Chondrocyte (in vitro differentiated cells): ENCODE measurements around the gene APLP2. TPM values are rescaled to one million over a fixed set of nuclear protein-coding genes. Genes with fewer than 3 reads are reported as not detected.
A peak's percentile ranks its signal among the peaks of the same experiment; 100 is the strongest.

ENCODE experiments used
- DNase-seq: peaks from one replicate; pipeline ENCODE4 v3.0.0; 2021; ENCODE audit warnings: mixed read lengths, low spot score
- H3K27ac Mint-ChIP-seq: one replicate; pipeline ENCODE4 v1.8.0; 2021; ENCODE audit warnings: mild to moderate bottlenecking, moderate library complexity, mixed read lengths; ENCODE audit not compliant: unreplicated experiment
- H3K27me3 Mint-ChIP-seq: 2 replicates; pipeline ENCODE4 v1.8.0; 2021; ENCODE audit warnings: low read depth, mixed read lengths
- H3K36me3 Mint-ChIP-seq: 2 replicates; pipeline ENCODE4 v1.8.0; 2021; ENCODE audit warnings: low read depth, mixed read lengths
- H3K4me1 Mint-ChIP-seq: 2 replicates; pipeline ENCODE4 v1.8.0; 2021; ENCODE audit warnings: low read depth, mild to moderate bottlenecking, mixed read lengths
- H3K4me3 Mint-ChIP-seq: one replicate; pipeline ENCODE4 v1.8.0; 2021; ENCODE audit warnings: mild to moderate bottlenecking, moderate library complexity, mixed read lengths; ENCODE audit not compliant: unreplicated experiment
- H3K9me3 Mint-ChIP-seq: 2 replicates; pipeline ENCODE4 v1.8.0; 2021; ENCODE audit warnings: low read depth, mixed read lengths
- total RNA-seq: library from RNA; stranded (reverse); gene quantifications from 3 replicates; pipeline ENCODE4 v1.2.1, GENCODE V29; 2021
- TF ChIP-seq, protein P1 (sequence below): fragments of 200-600 bp; sonication (generic); IDR thresholded peaks from 2 replicates; pipeline ENCODE4 v1.5.0; 2021; ENCODE audit warnings: antibody characterized with exemption, mild to moderate bottlenecking, moderate library complexity

The APLP2 gene
- total RNA-seq, 1 donor from 2014 or later = 358 TPM

DNA sequence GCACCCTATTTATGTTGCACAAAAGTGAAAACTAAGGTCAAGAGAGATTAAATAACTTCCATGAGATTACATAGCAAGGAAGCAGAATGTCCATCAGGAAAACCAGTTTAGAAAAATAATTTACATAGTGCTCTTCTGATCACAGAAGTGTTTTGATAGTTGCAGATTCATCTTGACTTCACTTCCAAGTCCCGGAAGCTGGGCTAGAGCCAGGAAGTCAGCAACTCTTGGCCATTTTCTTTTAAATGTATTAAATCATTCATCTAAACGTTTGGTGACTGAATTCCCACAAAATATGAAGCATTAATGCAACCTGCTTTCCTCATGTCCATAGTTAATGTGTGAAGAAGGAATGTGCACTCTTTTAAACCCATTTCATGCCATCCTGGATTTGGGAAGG lies 29.7 kb downstream of the APLP2 start:
- no peak for DNase-seq
- Mint-ChIP-seq H3K4me1 (peaks cover 45% of the 10 kb centered on the region), H3K36me3 (no peaks in the 10 kb centered on the region), H3K27me3 (no peaks in the 10 kb centered on the region), H3K27ac (peak overlapping the region; percentile 49), H3K4me3 (no peak overlapping the region), H3K9me3 (no peaks in the 10 kb centered on the region)
- TF ChIP-seq, protein P1, sequence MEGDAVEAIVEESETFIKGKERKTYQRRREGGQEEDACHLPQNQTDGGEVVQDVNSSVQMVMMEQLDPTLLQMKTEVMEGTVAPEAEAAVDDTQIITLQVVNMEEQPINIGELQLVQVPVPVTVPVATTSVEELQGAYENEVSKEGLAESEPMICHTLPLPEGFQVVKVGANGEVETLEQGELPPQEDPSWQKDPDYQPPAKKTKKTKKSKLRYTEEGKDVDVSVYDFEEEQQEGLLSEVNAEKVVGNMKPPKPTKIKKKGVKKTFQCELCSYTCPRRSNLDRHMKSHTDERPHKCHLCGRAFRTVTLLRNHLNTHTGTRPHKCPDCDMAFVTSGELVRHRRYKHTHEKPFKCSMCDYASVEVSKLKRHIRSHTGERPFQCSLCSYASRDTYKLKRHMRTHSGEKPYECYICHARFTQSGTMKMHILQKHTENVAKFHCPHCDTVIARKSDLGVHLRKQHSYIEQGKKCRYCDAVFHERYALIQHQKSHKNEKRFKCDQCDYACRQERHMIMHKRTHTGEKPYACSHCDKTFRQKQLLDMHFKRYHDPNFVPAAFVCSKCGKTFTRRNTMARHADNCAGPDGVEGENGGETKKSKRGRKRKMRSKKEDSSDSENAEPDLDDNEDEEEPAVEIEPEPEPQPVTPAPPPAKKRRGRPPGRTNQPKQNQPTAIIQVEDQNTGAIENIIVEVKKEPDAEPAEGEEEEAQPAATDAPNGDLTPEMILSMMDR = no peak

DNA sequence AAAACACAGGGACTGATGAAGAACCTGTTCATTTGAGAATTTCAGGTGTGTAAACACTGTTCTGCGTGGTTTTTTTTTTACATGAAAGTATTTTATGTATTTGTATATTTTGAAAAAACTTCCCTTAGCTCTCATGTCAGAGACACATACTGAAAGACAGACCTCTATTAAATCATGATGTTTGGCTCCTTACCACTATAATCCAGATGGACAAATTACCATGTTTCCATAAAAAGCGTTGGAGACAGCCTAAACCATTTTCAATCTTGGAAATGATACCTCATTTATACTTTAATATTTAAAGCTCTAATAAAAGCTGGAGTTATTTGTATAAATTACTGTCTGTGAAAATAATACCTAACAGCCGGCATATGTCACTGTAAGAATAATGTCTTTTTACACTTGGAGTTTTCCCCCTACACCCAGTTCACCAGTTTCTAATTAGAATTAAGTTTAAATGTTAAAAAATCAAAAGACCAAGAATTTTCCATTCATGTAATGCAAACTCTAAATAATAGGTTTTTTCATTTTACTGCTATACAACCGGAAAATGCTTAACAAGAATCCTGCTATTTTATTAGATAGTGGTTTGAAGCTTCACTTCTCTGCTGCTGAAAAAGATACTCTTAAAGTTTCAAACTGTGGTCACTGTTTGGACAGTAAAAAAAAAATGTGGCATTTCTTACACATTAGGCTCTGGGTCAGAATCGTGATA lies 30.8 kb downstream of the APLP2 start:
- no peak overlapping the region for H3K27ac Mint-ChIP-seq
- H3K9me3 Mint-ChIP-seq = no peaks in the 10 kb centered on the region
- DNase-seq = no peak
- TF ChIP-seq, protein P1 = no peak
- H3K36me3 Mint-ChIP-seq = no peaks in the 10 kb centered on the region
- H3K4me3 Mint-ChIP-seq = no peak overlapping the region
- H3K4me1 Mint-ChIP-seq = peaks cover 45% of the 10 kb centered on the region
- no peaks in the 10 kb centered on the region for H3K27me3 Mint-ChIP-seq

DNA sequence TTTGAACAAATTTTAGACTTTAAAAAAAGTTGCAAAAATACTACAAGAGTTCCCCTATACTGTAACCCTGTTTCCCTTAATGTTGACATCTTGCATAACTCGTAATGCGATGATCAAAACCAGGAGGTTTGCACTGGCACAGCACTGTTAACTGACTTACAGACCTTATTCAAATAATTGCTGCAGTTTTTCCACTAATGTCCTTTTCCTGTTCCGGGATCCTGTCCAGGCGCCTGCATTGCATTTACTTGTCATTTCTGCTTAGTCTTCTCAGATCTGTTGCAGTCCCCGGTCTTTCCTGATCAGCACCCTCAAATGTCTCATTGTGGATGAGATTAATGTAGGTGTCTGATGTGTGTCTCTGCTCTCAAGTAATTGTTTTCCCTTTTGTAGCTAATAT lies 32.0 kb downstream of the APLP2 start:
- no peak overlapping the region for H3K27ac Mint-ChIP-seq
- TF ChIP-seq, protein P1 = no peak
- H3K4me1 Mint-ChIP-seq = peaks cover 51% of the 10 kb centered on the region
- no peak overlapping the region for H3K4me3 Mint-ChIP-seq
- H3K9me3 Mint-ChIP-seq = no peaks in the 10 kb centered on the region
- DNase-seq = no peak
- H3K36me3 Mint-ChIP-seq = no peaks in the 10 kb centered on the region
- no peaks in the 10 kb centered on the region for H3K27me3 Mint-ChIP-seq

DNA sequence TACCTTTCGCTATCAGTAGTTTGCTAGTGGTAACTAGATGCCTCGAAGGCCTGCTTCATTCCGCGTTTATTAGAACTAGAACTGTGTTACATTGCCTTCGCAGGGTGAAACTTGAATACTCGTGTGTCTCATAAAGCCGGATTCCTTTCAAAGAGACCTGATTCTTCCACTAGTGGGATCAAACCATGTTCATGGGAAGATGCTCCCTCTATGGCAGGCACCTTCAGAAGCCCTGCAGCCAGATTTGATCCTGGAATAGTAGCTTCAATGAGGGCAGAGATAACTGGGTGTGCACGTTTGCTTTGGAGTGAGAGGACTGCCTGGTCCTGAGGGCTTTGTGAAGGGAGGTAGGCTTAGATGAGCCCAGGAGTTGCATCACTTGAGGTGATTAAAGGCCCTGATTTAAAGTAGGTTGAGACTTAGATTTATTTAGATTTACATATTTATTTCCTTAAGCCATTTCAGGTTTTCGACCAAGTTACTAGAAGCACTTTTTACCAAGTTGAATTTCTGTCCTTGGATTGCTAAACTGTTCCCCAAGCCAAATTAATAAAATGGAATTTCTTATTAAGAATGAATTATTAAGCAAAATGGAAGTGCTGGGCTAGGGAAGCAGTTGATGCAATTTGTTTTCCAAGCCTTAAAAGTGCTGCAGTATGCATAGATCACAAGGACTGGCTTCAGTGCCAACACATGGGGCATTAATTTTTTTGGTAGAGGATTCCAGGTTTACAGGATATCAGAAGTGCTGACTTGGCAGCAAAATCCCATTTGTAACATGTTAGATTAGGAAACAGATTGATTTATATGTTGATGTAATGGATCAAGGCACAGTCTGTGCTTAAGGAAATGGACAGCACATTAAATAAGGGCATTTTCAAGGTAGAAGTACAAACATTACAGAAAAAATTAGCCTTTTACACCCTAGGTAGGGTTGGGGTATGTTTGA lies 32.9 kb downstream of the APLP2 start:
- TF ChIP-seq, protein P1 = no peak
- H3K27ac Mint-ChIP-seq = no peak overlapping the region
- peaks cover 44% of the 10 kb centered on the region for H3K4me1 Mint-ChIP-seq
- no peaks in the 10 kb centered on the region for H3K9me3 Mint-ChIP-seq
- no peak for DNase-seq
- H3K27me3 Mint-ChIP-seq = no peaks in the 10 kb centered on the region
- H3K36me3 Mint-ChIP-seq = peaks cover 3% of the 10 kb centered on the region
- no peak overlapping the region for H3K4me3 Mint-ChIP-seq

DNA sequence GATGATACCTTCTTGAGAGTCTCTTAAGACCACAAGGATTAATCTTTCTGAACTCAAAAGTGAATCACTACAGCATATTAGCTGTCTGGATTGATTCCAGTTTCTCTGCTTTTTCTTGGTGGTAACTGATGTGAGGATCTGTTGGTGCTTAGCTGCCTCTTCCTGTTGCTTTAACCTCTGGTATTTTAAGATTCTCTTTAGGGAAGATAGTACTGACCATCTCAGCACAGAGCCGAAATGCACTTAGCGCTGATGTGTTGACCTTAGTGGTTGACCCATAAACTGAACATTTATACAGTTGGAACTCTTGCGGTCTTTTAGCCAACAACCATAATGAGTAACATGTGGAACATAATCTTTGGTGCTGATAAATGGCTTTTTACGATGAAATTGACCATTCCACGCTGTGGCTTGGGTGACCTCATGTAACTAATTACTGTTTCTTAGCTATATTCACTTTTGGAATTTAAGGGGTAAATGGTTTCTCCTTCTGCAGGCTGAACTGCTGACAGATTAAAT lies 33.7 kb downstream of the APLP2 start:
- Mint-ChIP-seq H3K4me1 (peaks cover 42% of the 10 kb centered on the region), H3K4me3 (no peak overlapping the region), H3K27me3 (no peaks in the 10 kb centered on the region), H3K9me3 (no peaks in the 10 kb centered on the region), H3K27ac (peak overlapping the region; percentile 53), H3K36me3 (peaks cover 5% of the 10 kb centered on the region)
- TF ChIP-seq, protein P1 = no peak
- DNase-seq = no peak
